NCI-H1048 (cell line): ENCODE measurements around the gene ARHGEF10L.

Source experiments
- DNase-seq: peaks from one replicate; lab custom pipeline; 2025; lab: John Stamatoyannopoulos, UW

Gene ARHGEF10L

GRCh38 chr1:17674726-17675500 lies 135.4 kb downstream of the ARHGEF10L start:
- DNase-seq, result no peak

- DNase-seq, result no peak
Measured at GRCh38 chr1:17675744-17676143, 136.2 kb downstream of the ARHGEF10L start.

- no peak for DNase-seq
Measured at GRCh38 chr1:17676387-17677060, 137.0 kb downstream of the ARHGEF10L start.

GRCh38 chr1:17678011-17678410 lies 138.5 kb downstream of the ARHGEF10L start:
- DNase-seq, result no peak

- no peak for DNase-seq
Measured at GRCh38 chr1:17679856-17680255, 140.4 kb downstream of the ARHGEF10L start.

- no peak for DNase-seq
Measured at GRCh38 chr1:17680308-17680707, 140.8 kb downstream of the ARHGEF10L start.

- no peak for DNase-seq
Measured at GRCh38 chr1:17682400-17682799, 142.9 kb downstream of the ARHGEF10L start.

GRCh38 chr1:17683598-17683997 lies 144.1 kb downstream of the ARHGEF10L start:
- no peak for DNase-seq

- no peak for DNase-seq
Measured at GRCh38 chr1:17684810-17685209, 145.3 kb downstream of the ARHGEF10L start.

- no peak for DNase-seq
Measured at GRCh38 chr1:17686258-17686657, 146.8 kb downstream of the ARHGEF10L start.

- DNase-seq, result no peak
Measured at GRCh38 chr1:17687145-17687544, 147.6 kb downstream of the ARHGEF10L start.

GRCh38 chr1:17688217-17688810 lies 148.8 kb downstream of the ARHGEF10L start:
- no peak for DNase-seq

- no peak for DNase-seq
Measured at GRCh38 chr1:17689011-17689410, 149.5 kb downstream of the ARHGEF10L start.

GRCh38 chr1:17690906-17691634 lies 151.6 kb downstream of the ARHGEF10L start:
- no peak for DNase-seq

- DNase-seq, result no peak
Measured at GRCh38 chr1:17692645-17693044, 153.1 kb downstream of the ARHGEF10L start.

- no peak for DNase-seq
Measured at GRCh38 chr1:17696417-17697301, 157.2 kb downstream of the ARHGEF10L start.

- no peak for DNase-seq
Measured at GRCh38 chr1:17697458-17697857, 158.0 kb downstream of the ARHGEF10L start.

GRCh38 chr1:17699581-17699980 lies 160.1 kb downstream of the ARHGEF10L start:
- DNase-seq, result no peak

- no peak for DNase-seq
Measured at GRCh38 chr1:17700945-17701810, 161.7 kb downstream of the ARHGEF10L start.

GRCh38 chr1:17704176-17704575 lies 164.7 kb downstream of the ARHGEF10L start:
- DNase-seq, result no peak
